Mucosa of descending colon (tissue), 3 donors: ENCODE data around the gene SMURF2. TPM values are rescaled to one million over a fixed set of nuclear protein-coding genes. Genes with fewer than 3 reads are reported as not detected.

Experiments used
- ATAC-seq: fragments of 200-7000 bp; cut with Tn5 transposase; one replicate; pipeline ENCODE4 v1.9.1; 2020; ENCODE audit warnings: mild to moderate bottlenecking, moderate library complexity
- DNase-seq, 3 donors: peaks; one replicate each; pipeline ENCODE4 v3.0.0-alpha.2; 2020
- H3K36me3 ChIP-seq: fragments of 200-600 bp; one replicate; pipeline ENCODE4 v1.8.0; 2021; ENCODE audit warnings: low read depth, mild to moderate bottlenecking
- H3K4me1 ChIP-seq: fragments of 200-600 bp; one replicate; pipeline ENCODE4 v1.8.0; 2021; ENCODE audit warnings: low read depth, mild to moderate bottlenecking
- H3K4me3 ChIP-seq: fragments of 200-600 bp; one replicate; pipeline ENCODE4 v1.8.0; 2021; ENCODE audit warnings: mild to moderate bottlenecking
- H3K9me3 ChIP-seq: fragments of 200-600 bp; one replicate; pipeline ENCODE4 v1.8.0; 2021; ENCODE audit warnings: mild to moderate bottlenecking
- CTCF ChIP-seq: fragments of 200-600 bp; IDR thresholded peaks from one replicate; pipeline ENCODE4 v1.8.0; 2022; ENCODE audit warnings: antibody characterized with exemption, mild to moderate bottlenecking
- intact Hi-C, 2 donors: fragments of 100-400 bp; cut with DNase I in 1 of 2; cut with micrococcal nuclease in 1 of 2; formaldehyde crosslinking; loops; one replicate each; pipeline versions ENCODE4 v1.11.0 to v1.11.1; 2022; cut with DNase I, micrococcal nuclease
- total RNA-seq, 3 donors: library from RNA; stranded (reverse); fragmentation: NEBNext Ultra II Directional in 2 of 3; extraction: Animal tissue kit (Norgen Biotek cat#: 25700) in 2 of 3; gene quantifications; one replicate each; pipeline versions ENCODE4 v1.2.1 to v1.2.4, GENCODE V29; 2021 to 2023
- donor health status: DM: no; HTN: no; CAD: no; lungs with moderate emphysema.
- donor health status: DM: no; HTN: no; CAD: no.
- donor health status: DM: no; HTN: yes; CAD: no.

Gene SMURF2
- total RNA-seq, 3 donors from 2014 or later, result 14.9 to 25.4 (median 15.2) TPM

- Histone ChIP-seq H3K4me1 (no peaks in the 10 kb centered on the region), H3K36me3 (no peaks in the 10 kb centered on the region), H3K9me3 (no peaks in the 10 kb centered on the region), H3K4me3 (no peak overlapping the region)
- intact Hi-C loops, result no loop called here
- DNase-seq (no peak), ATAC-seq (no peak)
- TF ChIP-seq CTCF, result no peak
Measured at GRCh38 chr17:64575431-64575830, 86.7 kb downstream of the SMURF2 start.

GRCh38 chr17:64574646-64575045, 87.5 kb downstream of the SMURF2 start:
- Histone ChIP-seq H3K9me3 (no peaks in the 10 kb centered on the region), H3K36me3 (no peaks in the 10 kb centered on the region), H3K4me3 (no peak overlapping the region), H3K4me1 (no peaks in the 10 kb centered on the region)
- no peak for TF ChIP-seq CTCF
- intact Hi-C loops, result no loop called here
- no peak for ATAC-seq
- DNase-seq, result no peak

GRCh38 chr17:64573214-64573613, 88.9 kb downstream of the SMURF2 start:
- no peak overlapping the region for H3K4me3 ChIP-seq
- intact Hi-C loops, result no loop called here
- ATAC-seq, result no peak
- no peak for TF ChIP-seq CTCF
- no peak for DNase-seq
- H3K9me3 ChIP-seq, result no peaks in the 10 kb centered on the region
- H3K4me1 ChIP-seq, result no peaks in the 10 kb centered on the region
- no peaks in the 10 kb centered on the region for H3K36me3 ChIP-seq

- DNase-seq (no peak), ATAC-seq (no peak)
- intact Hi-C loops, result no loop called here
- no peak for TF ChIP-seq CTCF
- Histone ChIP-seq H3K9me3 (no peaks in the 10 kb centered on the region), H3K36me3 (no peaks in the 10 kb centered on the region), H3K4me3 (no peak overlapping the region), H3K4me1 (no peaks in the 10 kb centered on the region)
Measured at GRCh38 chr17:64572682-64573154, 89.4 kb downstream of the SMURF2 start.

- no peak for ATAC-seq
- Histone ChIP-seq H3K36me3 (no peaks in the 10 kb centered on the region), H3K4me3 (no peak overlapping the region), H3K9me3 (no peaks in the 10 kb centered on the region), H3K4me1 (no peaks in the 10 kb centered on the region)
- DNase-seq, result no peak
- intact Hi-C loops, result no loop called here
- TF ChIP-seq CTCF, result no peak
Measured at GRCh38 chr17:64571746-64572145, 90.4 kb downstream of the SMURF2 start.

- no peaks in the 10 kb centered on the region for H3K4me1 ChIP-seq
- H3K4me3 ChIP-seq, result no peak overlapping the region
- H3K36me3 ChIP-seq, result no peaks in the 10 kb centered on the region
- DNase-seq, result no peak
- no peak for ATAC-seq
- no peaks in the 10 kb centered on the region for H3K9me3 ChIP-seq
- TF ChIP-seq CTCF, result no peak
- intact Hi-C loops, result no loop called here
Measured at GRCh38 chr17:64565563-64565962, 96.5 kb downstream of the SMURF2 start.
